Neural crest cell (in vitro differentiated cells): Measurements from ENCODE around the gene TBXT. TPM values are rescaled to one million over a fixed set of nuclear protein-coding genes. Genes with fewer than 3 reads are reported as not detected.

ENCODE experiments used
- DNase-seq: peaks from one replicate; pipeline ENCODE4 v3.0.0; 2021; ENCODE audit warnings: low read depth, mixed read lengths, low spot score
- H3K27ac Mint-ChIP-seq: one replicate; pipeline ENCODE4 v1.8.0; 2021; ENCODE audit warnings: mild to moderate bottlenecking, mixed read lengths; ENCODE audit not compliant: unreplicated experiment
- H3K27me3 Mint-ChIP-seq: 2 replicates; pipeline ENCODE4 v1.8.0; 2021; ENCODE audit warnings: low read depth, mild to moderate bottlenecking, mixed read lengths
- H3K36me3 Mint-ChIP-seq: 2 replicates; pipeline ENCODE4 v1.8.0; 2021; ENCODE audit warnings: low read depth, mild to moderate bottlenecking, mixed read lengths
- H3K4me1 Mint-ChIP-seq: 2 replicates; pipeline ENCODE4 v1.8.0; 2021; ENCODE audit warnings: mixed read lengths
- H3K4me3 Mint-ChIP-seq: one replicate; pipeline ENCODE4 v1.8.0; 2021; ENCODE audit warnings: mild to moderate bottlenecking, mixed read lengths
- H3K9me3 Mint-ChIP-seq: 2 replicates; pipeline ENCODE4 v1.8.0; 2021; ENCODE audit warnings: mixed read lengths
- total RNA-seq: library from RNA; stranded (reverse); gene quantifications from 2 replicates; pipeline ENCODE4 v1.2.1, GENCODE V29; 2021
- TF ChIP-seq, protein P1 (sequence below): fragments of 200-600 bp; sonication (generic); conservative IDR thresholded peaks from 2 replicates; pipeline ENCODE4 v1.5.0; 2021; ENCODE audit warnings: antibody characterized with exemption, mild to moderate bottlenecking

Gene TBXT
- total RNA-seq, 1 donor from 2014 or later = not detected

DNA sequence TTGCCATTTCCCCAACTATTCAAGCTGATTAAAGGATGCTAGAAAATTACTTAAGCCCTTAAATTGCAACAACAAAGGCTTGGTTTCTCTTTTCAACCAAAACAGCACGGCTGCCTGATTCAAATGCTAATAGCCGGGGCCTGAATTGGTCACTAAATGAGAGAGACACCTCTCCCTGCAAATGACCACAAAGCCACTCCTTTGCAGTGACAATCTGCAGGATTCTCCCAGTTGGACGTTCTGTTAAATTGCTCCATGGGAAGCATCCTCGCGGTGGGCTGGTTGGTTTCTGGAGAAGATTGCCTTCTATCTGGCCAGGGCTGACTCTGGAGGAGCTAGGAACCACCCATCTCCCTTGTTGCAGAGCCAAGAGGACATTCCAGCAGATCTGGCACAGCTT lies 29.7 kb upstream of the TBXT start:
- no peak overlapping the region for H3K4me3 Mint-ChIP-seq
- H3K27ac Mint-ChIP-seq = no peak overlapping the region
- TF ChIP-seq, protein P1, sequence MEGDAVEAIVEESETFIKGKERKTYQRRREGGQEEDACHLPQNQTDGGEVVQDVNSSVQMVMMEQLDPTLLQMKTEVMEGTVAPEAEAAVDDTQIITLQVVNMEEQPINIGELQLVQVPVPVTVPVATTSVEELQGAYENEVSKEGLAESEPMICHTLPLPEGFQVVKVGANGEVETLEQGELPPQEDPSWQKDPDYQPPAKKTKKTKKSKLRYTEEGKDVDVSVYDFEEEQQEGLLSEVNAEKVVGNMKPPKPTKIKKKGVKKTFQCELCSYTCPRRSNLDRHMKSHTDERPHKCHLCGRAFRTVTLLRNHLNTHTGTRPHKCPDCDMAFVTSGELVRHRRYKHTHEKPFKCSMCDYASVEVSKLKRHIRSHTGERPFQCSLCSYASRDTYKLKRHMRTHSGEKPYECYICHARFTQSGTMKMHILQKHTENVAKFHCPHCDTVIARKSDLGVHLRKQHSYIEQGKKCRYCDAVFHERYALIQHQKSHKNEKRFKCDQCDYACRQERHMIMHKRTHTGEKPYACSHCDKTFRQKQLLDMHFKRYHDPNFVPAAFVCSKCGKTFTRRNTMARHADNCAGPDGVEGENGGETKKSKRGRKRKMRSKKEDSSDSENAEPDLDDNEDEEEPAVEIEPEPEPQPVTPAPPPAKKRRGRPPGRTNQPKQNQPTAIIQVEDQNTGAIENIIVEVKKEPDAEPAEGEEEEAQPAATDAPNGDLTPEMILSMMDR = no peak
- H3K4me1 Mint-ChIP-seq = peaks cover 22% of the 10 kb centered on the region
- no peaks in the 10 kb centered on the region for H3K9me3 Mint-ChIP-seq
- H3K27me3 Mint-ChIP-seq = peaks cover 10% of the 10 kb centered on the region
- no peak for DNase-seq
- no peaks in the 10 kb centered on the region for H3K36me3 Mint-ChIP-seq

DNA sequence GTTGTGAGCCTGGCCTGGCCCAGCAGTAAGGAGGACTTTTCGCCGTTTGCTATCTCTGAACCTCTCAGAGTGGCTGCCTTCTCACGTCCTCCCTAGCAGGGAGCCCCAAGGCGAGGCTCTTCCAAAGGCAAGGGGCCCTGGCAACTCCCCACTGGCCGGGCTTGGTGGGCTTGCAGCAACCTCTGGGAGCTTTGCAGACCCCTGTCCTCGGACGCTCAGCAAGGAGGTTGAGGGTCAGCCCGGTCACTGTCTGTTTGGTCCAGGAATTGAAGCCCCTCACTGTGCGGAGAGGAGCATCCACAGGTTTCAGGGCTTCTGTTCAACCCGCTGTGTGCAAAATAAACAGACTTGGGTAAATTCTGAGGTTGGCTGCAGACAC lies 28.2 kb upstream of the TBXT start:
- Mint-ChIP-seq H3K9me3 (no peaks in the 10 kb centered on the region), H3K27ac (no peak overlapping the region), H3K27me3 (peaks cover 10% of the 10 kb centered on the region), H3K4me1 (peaks cover 22% of the 10 kb centered on the region), H3K36me3 (no peaks in the 10 kb centered on the region), H3K4me3 (no peak overlapping the region)
- no peak for DNase-seq
- TF ChIP-seq, protein P1 = no peak

DNA sequence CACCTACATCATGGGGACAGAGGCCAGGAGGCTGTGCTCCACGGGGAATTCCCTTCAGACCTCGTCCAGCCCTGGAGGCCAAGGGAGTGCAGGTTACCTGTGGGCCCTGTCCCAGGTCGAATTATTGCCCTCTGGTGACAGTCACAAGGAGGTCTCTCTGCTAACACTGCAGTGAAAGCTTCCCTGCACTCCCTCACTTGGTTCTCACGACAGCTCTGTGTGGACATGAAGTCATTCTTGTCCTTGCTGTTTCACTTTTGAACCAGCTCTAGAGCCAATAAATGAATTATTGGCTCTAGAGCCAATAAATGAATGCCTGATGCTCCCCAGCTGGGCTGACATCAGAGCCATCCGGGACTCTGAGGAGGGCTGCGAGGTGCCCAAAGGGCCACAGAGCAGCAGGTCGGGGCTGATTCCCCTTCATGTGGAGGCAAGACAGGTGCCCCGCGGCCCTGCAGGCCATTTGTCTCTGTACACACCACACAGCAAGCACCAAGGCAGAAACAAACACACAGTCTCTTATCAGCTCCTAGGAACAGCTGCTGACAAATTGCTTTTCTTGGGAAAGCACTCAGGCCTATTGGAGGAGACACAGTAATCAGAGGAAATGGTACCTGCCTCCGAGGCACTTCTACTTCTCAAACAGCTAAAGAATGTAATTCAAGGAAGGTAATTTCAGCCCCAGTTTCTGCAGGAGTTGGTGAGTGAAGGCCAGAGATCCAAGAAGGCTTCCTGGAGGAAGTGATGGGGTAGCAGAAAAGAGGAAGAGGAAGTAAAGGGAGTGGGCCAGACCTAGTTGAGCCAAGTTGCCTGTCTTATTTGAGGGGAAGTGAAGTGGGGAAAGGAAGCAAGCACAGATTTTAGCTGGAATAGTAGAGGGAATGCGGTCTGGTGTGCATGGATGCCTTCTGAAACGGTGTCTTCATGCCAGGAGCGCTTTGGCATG lies 27.5 kb upstream of the TBXT start:
- TF ChIP-seq, protein P1 = no peak
- no peak for DNase-seq
- H3K27me3 Mint-ChIP-seq = peaks cover 10% of the 10 kb centered on the region
- H3K4me1 Mint-ChIP-seq = peaks cover 22% of the 10 kb centered on the region
- H3K4me3 Mint-ChIP-seq = no peak overlapping the region
- no peaks in the 10 kb centered on the region for H3K36me3 Mint-ChIP-seq
- H3K9me3 Mint-ChIP-seq = no peaks in the 10 kb centered on the region
- H3K27ac Mint-ChIP-seq = peak overlapping the region; percentile 73

DNA sequence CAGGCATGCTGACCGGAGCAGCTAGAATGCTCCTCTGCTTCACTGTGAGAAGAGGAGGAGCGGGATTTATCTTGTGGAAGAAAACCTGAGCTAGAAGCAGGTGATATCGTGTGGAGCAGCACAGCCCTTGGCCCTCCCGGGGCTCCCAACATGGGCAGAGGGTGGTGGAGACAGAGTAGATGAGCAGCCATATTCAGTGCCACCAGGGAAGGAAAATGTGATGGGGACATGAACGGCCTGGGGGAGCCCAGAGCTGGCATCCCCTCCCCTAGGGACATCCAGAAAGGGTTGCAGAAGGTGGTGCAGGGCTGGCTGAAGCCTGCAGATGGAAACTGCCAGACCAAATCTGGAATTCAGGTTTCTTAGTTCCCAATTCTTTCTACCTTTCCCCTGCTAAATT lies 24.9 kb upstream of the TBXT start:
- Mint-ChIP-seq H3K4me1 (peaks cover 17% of the 10 kb centered on the region), H3K36me3 (no peaks in the 10 kb centered on the region), H3K27ac (no peak overlapping the region), H3K4me3 (no peak overlapping the region), H3K9me3 (no peaks in the 10 kb centered on the region), H3K27me3 (no peaks in the 10 kb centered on the region)
- TF ChIP-seq, protein P1 = no peak
- no peak for DNase-seq

DNA sequence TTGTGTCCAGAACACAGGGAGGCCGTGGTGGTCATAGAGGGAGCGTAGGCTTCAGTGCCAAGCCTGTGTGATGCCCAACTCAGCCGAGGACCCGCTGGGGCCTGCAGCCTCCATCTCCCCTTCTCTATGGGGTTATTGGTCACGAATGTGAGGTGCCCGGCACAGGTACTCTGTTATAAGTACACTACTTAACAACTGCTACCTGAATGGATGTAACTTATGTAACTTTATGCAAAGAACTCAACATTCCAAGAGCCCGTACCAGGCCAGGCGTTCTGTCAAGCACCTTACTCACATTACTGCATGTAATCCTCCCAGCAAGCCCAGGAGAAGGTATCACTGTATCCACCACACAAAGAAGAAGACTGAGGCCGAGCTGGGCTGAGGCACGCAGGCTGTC lies 24.5 kb upstream of the TBXT start:
- no peak for DNase-seq
- no peak overlapping the region for H3K4me3 Mint-ChIP-seq
- TF ChIP-seq, protein P1 = no peak

More for the DNA sequence above, 24.5 kb upstream of the TBXT start:
- Mint-ChIP-seq H3K27ac (no peak overlapping the region), H3K9me3 (peaks cover 2% of the 10 kb centered on the region), H3K27me3 (no peaks in the 10 kb centered on the region), H3K36me3 (no peaks in the 10 kb centered on the region), H3K4me1 (peaks cover 12% of the 10 kb centered on the region)
